Lower lobe of right lung (tissue), 2 donors: ENCODE measurements around the gene ATXN7L1. TPM values are rescaled to one million over a fixed set of nuclear protein-coding genes. Genes with fewer than 3 reads are reported as not detected.
A peak's percentile ranks its signal among the peaks of the same experiment; 100 is the strongest.

Experiments
- ATAC-seq, 2 donors: fragments of 200-7000 bp; cut with Tn5 transposase; one replicate each; pipeline ENCODE4 v1.9.1; 2020 to 2022; ENCODE audit warnings: mild to moderate bottlenecking in 2 of 2, moderate library complexity in 2 of 2
- DNase-seq: peaks from one replicate; pipeline ENCODE4 v3.0.0-alpha.2; 2020
- H3K27ac ChIP-seq: fragments of 200-600 bp; one replicate; pipeline ENCODE4 v1.8.0; 2022
- H3K27me3 ChIP-seq: fragments of 200-600 bp; one replicate; pipeline ENCODE4 v1.8.0; 2022; ENCODE audit warnings: low read depth
- H3K36me3 ChIP-seq: fragments of 200-600 bp; one replicate; pipeline ENCODE4 v1.8.0; 2022; ENCODE audit warnings: mild to moderate bottlenecking
- H3K4me1 ChIP-seq: fragments of 200-600 bp; one replicate; pipeline ENCODE4 v1.8.0; 2022
- H3K4me3 ChIP-seq: fragments of 200-600 bp; one replicate; pipeline ENCODE4 v1.8.0; 2022; ENCODE audit warnings: mild to moderate bottlenecking
- H3K9me3 ChIP-seq: fragments of 200-600 bp; one replicate; pipeline ENCODE4 v1.8.0; 2022
- intact Hi-C: fragments of 100-400 bp; cut with DNase I; formaldehyde crosslinking; loops from one replicate; pipeline ENCODE4 v1.11.0; 2022
- total RNA-seq: library from RNA; stranded (reverse); fragmentation: NEBNext Ultra II Directional; extraction: Animal tissue kit (Norgen Biotek cat#: 25700); gene quantifications from one replicate; pipeline ENCODE4 v1.2.1, GENCODE V29; 2021
- TF ChIP-seq, protein P1 (sequence below): fragments of 200-600 bp; IDR thresholded peaks from one replicate; pipeline ENCODE4 v1.8.0; 2022; ENCODE audit warnings: antibody characterized with exemption, mild to moderate bottlenecking
- donor health status: DM: no; HTN: yes; CAD: no; lungs with severe emphysema.

The ATXN7L1 gene
- total RNA-seq, 1 donor from 2014 or later: 17.7 TPM

DNA sequence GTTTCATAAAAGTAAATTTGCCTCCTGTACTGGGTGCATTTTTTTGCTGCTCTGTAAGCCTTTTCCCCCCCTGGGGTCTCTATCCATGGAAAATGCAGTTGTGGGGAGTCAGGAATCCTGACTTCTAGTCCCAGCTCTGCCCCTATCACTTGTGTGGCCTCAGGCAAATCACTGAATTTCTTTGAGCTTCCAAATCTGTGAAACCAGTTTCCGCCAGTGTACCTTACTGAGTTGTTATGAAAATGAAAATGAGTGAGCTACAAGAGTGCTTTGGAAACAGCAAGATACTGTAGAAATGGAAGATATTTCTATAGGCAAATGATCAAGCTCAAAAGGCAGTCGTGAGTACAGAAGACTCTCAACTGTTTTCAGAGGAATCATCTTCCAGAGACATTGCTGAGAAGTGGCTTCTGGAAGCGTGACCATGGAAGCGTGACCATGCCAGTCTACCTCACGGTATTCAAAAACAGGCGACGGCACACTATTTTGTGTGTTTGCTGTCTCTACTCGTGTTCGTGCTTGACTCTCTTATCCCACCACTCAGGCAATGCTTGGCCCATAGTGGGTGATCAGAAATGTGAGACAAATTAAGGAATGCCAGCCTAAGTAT, 107.4 kb downstream of the ATXN7L1 start:
- no peak overlapping the region for H3K27ac ChIP-seq
- TF ChIP-seq, protein P1, sequence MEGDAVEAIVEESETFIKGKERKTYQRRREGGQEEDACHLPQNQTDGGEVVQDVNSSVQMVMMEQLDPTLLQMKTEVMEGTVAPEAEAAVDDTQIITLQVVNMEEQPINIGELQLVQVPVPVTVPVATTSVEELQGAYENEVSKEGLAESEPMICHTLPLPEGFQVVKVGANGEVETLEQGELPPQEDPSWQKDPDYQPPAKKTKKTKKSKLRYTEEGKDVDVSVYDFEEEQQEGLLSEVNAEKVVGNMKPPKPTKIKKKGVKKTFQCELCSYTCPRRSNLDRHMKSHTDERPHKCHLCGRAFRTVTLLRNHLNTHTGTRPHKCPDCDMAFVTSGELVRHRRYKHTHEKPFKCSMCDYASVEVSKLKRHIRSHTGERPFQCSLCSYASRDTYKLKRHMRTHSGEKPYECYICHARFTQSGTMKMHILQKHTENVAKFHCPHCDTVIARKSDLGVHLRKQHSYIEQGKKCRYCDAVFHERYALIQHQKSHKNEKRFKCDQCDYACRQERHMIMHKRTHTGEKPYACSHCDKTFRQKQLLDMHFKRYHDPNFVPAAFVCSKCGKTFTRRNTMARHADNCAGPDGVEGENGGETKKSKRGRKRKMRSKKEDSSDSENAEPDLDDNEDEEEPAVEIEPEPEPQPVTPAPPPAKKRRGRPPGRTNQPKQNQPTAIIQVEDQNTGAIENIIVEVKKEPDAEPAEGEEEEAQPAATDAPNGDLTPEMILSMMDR: no peak
- no peaks in the 10 kb centered on the region for H3K4me1 ChIP-seq
- ATAC-seq (no peak), DNase-seq (no peak)
- no peaks in the 10 kb centered on the region for H3K9me3 ChIP-seq
- H3K27me3 ChIP-seq: no peaks in the 10 kb centered on the region
- intact Hi-C loops: no loop called here
- no peaks in the 10 kb centered on the region for H3K36me3 ChIP-seq
- no peak overlapping the region for H3K4me3 ChIP-seq

DNA sequence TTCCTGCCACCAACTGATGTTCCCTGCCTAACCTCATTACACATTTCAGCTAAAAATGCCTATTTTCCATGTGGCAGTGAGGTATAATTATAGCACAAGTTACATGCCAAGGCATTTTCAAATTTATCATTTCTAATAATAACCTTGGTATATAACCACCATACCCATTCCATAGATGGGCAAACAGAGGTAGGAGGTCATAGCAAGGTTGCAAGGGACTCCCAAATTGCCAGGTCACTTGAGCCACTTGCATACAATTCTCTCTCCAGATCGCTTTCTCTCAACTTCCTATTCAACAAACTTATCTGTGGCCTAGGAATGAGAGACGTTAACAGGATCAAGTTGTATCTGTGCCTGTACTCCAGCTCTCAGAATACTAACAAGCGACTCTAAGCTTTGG, 108.3 kb downstream of the ATXN7L1 start:
- intact Hi-C loops: no loop called here
- TF ChIP-seq, protein P1: no peak
- DNase-seq (no peak), ATAC-seq (no peak)
- no peaks in the 10 kb centered on the region for H3K9me3 ChIP-seq
- H3K4me1 ChIP-seq: no peaks in the 10 kb centered on the region
- no peaks in the 10 kb centered on the region for H3K27me3 ChIP-seq
- no peak overlapping the region for H3K27ac ChIP-seq
- no peaks in the 10 kb centered on the region for H3K36me3 ChIP-seq
- H3K4me3 ChIP-seq: no peak overlapping the region

DNA sequence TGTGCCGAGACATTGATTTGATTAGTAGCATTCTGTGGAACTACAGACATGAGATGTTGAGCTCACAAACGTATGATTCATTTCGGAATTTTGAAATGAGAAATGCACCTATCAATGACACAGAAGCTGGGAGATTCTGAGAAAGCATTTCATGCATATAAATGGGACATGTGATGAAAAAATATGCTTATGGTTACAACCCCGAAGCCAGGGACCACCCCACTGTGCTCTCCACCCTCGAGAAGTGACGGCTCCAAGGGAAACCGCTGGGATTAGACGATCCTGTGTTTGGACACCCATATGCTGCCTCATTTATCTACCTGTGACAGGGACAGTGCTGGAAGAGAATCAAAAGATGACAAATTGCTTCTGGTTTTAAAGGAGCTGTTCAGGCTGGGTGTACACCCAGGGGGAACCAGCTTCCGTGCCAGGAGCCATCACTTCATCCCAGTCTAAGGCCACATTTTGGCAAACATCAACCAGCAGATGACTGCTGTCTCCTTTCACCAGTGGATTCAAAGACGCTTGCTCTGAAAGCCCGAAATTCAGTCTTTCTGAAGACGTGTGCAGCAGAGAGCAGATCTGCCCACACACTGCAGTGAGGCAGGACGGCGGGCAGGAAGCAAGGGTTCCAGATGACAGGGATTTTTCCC, 109.9 kb downstream of the ATXN7L1 start:
- H3K27ac ChIP-seq: no peak overlapping the region
- H3K9me3 ChIP-seq: no peaks in the 10 kb centered on the region
- no peaks in the 10 kb centered on the region for H3K4me1 ChIP-seq
- intact Hi-C loops: no loop called here
- TF ChIP-seq, protein P1: no peak
- no peaks in the 10 kb centered on the region for H3K27me3 ChIP-seq
- no peak overlapping the region for H3K4me3 ChIP-seq
- DNase-seq (no peak), ATAC-seq (peak in 1 of 2 donors; percentile 31)
- H3K36me3 ChIP-seq: no peaks in the 10 kb centered on the region

DNA sequence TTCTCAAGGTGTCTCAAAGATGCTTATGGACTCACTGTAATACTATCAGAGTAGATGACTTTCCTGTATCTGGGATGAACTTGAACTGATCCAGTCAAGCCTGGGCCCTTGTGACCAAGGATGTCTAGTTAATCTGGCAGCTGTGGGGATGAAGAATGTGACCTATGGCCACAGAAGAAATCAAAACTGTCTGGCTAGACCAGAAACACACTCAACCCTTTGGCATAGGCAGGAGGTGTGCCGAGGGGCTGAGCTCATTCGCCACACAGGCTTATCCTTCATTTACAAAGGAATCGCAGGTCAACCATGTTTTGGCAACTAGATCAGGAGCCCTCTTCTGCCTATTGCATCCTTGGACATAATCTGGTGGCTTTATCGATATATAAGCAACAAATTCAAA, 110.6 kb downstream of the ATXN7L1 start:
- Histone ChIP-seq H3K27me3 (no peaks in the 10 kb centered on the region), H3K4me3 (no peak overlapping the region), H3K27ac (no peak overlapping the region), H3K9me3 (no peaks in the 10 kb centered on the region), H3K4me1 (no peaks in the 10 kb centered on the region), H3K36me3 (no peaks in the 10 kb centered on the region)
- TF ChIP-seq, protein P1: no peak
- DNase-seq (no peak), ATAC-seq (no peak)
- intact Hi-C loops: no loop called here

DNA sequence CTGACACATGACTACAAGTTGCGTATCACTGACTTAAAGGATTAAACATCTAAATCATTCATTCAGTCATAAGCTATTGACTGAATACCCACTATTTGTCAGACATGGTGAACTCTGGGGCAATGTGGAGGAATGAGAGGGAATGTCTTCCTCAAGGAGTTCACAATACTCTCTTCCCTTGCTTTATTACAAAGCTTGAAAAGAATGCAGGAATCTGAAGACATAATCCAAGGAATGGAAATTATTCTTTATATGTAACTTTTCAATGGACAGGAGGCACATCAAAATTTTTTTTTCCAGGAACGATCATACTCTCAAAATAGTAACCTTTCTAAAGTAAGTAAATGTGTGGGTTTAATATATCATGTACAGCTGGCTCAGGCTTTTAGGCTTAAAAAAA, 111.9 kb downstream of the ATXN7L1 start:
- Histone ChIP-seq H3K9me3 (no peaks in the 10 kb centered on the region), H3K27ac (no peak overlapping the region), H3K27me3 (no peaks in the 10 kb centered on the region), H3K4me3 (no peak overlapping the region), H3K36me3 (no peaks in the 10 kb centered on the region), H3K4me1 (peaks cover 11% of the 10 kb centered on the region)
- ATAC-seq: no peak
- intact Hi-C loops: no loop called here
- DNase-seq: no peak
- TF ChIP-seq, protein P1: no peak
